GM23248 (cell line): ENCODE measurements around the gene BCAS1.

Experiments used
- EZH2 ChIP-seq: fragments of 200-600 bp; sonication (generic); IDR thresholded peaks from 2 replicates; pipeline ENCODE4 v1.6.1; 2018; ENCODE audit warnings: antibody characterized with exemption, mild to moderate bottlenecking; ENCODE audit not compliant: insufficient read depth, poor library complexity, severe bottlenecking
- EZH2phosphoT487 ChIP-seq: fragments of 200-600 bp; sonication (generic); IDR thresholded peaks from 2 replicates; pipeline ENCODE4 v1.6.1; 2018; ENCODE audit warnings: antibody characterized with exemption, moderate library complexity, mild to moderate bottlenecking, low read depth; ENCODE audit not compliant: insufficient read depth

DNA sequence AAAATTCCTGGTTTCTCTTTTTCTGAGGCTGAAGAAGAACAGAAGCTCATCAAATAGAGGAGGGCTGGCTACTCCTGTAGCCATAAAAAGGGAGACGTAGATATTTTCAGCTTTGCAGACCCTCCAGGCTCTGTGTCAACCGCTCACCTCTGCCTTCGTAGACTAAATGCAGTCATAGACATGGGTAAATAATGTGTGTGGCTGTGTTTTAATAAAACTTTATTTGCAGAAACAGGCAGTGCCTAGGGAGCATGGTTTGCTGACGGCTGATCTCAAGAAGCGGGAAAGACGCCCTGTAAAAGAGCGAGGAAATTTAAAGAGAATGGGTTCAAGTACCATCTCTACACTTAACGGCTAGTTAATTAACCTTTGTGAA, 171.8 kb downstream of the BCAS1 start:
- TF ChIP-seq EZH2phosphoT487, result no peak
- no peak for TF ChIP-seq EZH2
